SH-SY5Y (cell line): ENCODE measurements around the gene TRMT61A.

ENCODE experiments used
- GATA2 ChIP-seq: IDR thresholded peaks from 2 replicates; pipeline ENCODE4 v1.6.1; 2011; ENCODE audit warnings: mild to moderate bottlenecking, low read depth, low read length
- GATA3 ChIP-seq: IDR thresholded peaks from 2 replicates; pipeline ENCODE4 v1.6.1; 2011; ENCODE audit warnings: low read depth, mild to moderate bottlenecking, low read length, moderate library complexity

- TF ChIP-seq GATA2 (no peak), GATA3 (no peak)
These were observed 8.4 kb downstream of the TRMT61A start for GRCh38 chr14:103537175-103537990.
